UCSD-AML1 (cell line): ENCODE results near the gene AADACL4.
"Not testable (repeated sequence)": the region's sequence is repeated elsewhere in the genome, so short reads cannot be mapped to it uniquely, and the experiment has no call there.

Experiments used
- DNase-seq: peaks from one replicate; lab custom pipeline; 2025; ENCODE audit not compliant: unreplicated experiment; lab: John Stamatoyannopoulos, UW

AADACL4 gene

DNA sequence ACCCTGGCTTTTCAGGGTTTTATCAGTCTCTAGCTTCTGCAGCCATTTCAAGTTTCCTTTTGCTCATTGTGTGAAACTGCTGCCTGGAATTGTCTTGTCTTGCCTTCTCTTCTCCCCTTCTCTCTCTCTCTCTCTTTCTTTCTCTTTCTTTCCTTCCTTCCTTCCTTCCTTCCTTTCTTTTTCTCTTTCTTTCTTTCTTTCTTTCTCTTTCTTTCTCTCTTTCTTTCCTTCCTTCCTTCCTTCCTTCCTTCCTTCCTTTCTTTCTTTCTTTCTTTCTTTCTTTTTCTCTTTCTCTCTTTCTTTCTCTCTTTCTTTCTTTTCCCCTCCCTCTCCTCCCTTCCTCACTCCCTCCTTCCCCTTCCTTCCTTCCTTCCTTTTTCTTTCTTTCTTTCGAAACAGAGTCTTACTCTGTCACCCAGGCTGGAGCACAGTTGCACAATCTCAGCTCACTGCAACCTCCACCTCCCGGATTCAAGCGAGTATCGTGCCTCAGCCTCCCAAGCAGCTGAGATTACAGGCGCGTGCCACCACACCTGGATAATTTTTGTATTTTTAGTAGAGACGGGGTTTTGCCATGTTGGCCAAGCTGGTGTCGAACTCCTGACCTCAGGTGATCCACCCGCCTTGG is 14.1 kb downstream of the AADACL4 start:
- not testable (repeated sequence) for DNase-seq

DNA sequence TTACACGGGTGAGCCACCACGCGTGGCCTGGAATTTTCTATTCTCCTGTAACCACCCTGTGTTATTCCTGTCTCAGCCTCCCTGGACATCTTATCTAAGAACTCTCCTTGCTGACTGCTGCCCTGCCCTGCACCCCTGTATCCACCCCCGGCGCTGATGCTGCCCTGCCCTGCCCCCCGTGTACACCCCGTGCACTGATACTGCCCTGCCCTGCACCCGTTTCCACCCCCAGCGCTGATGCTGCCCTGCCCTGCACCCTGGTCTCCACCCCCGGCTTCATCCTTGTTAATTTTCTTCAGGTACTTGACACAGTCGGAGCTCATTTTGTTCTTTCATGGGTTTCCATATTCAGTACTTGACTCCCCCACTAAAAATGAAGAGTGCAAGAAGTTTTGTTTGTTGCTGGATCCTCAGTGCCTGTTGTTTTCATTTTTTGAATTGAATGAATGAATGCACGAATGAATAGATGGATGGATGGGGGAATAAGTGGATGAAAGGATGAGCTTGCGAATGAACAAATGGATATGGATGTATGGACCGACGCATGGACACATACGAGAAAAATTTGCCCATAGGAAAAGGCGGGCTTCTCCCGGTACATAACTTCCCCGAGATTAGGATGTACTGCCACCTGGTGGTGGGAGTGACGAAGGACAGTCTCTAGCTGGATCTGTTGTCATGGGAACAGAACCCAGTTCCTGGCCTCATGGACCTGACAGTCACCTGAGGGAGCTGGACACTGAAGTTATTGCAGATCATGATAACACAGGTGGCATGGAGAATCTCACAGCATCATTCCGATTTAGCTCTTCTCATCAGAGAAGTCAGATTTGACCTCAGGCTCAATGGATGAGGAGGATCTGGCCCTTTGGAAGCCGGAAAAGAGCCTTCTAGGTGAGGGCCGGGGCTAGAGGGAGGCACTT is 14.9 kb downstream of the AADACL4 start:
- peak; percentile 51 for DNase-seq

DNA sequence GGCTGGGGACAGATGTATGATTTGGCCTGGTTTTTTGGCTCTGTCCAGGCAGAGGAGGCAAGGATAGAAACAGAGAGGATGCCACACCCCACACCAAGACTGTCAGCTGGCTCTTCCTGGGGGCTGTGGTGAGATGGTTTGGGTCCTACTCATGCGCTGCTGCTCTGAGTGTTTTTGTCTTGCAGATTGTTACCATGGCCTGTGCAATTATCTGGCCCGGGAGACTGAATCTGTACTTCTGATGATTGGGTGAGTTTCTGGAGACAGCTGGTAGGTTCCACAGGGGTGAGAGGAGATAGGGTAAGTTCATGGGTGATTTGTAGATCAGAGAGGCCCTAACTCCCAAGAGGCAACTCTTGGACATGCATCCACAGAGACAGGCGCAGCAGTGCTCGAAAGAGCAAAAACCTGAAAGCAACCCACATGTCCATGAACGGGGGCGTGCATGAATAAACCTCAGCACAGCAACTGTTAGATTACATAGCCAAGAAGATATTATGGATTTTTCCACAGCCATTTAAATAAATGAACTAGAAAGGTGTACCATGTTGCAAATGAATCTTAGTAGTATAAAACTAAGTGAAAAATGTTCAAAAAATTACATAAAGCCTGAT is 17.8 kb downstream of the AADACL4 start:
- DNase-seq = no peak

DNA sequence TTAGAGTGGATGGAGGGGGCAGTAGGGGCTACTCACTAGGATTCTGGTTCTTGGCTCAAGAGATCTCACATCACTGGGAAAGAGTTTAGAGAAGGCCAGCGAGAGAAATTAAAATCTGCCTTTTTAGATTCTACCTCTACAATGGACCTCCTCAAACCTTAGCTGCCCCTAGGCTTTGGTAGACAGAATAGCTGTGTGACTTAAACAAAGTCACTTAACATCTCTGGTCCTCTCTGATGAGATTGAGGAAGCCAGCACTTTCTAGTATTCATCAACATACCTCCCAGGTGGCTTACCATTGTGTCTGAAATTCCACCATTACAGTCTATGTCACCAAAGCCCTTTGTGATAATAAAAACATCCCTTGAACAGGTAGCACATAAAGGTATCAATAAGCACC is 18.7 kb downstream of the AADACL4 start:
- DNase-seq = no peak

DNA sequence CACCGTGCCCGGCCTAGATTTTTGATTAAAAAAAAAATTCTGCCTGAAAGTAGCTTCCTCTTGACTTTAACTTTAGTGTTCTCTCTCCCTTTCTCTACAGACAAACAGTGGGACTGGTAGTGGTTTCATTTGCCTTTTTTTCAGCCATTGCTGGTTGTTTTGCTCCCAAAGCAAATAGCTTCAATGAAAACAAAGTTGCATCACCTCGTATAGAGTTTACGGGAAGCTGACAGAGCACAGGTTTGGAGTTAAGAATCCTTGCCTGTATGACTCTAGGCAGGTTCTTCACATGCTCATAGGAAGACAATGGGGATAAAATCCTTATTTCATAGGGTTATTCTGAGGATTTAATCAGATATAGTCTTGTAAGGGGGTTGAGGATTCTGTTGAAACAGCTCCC is 21.6 kb downstream of the AADACL4 start:
- no peak for DNase-seq

DNA sequence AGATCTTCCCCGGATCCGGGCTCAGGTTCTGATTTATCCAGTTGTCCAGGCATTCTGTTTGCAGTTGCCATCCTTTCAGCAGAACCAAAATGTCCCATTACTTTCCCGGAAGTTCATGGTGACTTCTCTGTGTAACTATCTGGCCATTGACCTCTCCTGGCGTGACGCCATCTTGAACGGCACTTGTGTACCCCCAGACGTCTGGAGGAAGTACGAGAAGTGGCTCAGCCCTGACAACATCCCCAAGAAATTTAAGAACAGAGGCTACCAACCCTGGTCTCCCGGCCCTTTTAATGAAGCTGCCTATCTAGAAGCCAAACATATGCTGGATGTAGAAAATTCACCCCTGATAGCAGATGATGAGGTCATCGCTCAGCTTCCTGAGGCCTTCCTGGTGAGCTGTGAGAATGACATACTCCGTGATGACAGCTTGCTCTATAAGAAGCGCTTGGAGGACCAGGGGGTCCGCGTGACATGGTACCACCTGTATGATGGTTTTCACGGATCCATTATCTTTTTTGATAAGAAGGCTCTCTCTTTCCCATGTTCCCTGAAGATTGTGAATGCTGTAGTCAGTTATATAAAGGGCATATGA is 22.4 kb downstream of the AADACL4 start:
- no peak for DNase-seq

DNA sequence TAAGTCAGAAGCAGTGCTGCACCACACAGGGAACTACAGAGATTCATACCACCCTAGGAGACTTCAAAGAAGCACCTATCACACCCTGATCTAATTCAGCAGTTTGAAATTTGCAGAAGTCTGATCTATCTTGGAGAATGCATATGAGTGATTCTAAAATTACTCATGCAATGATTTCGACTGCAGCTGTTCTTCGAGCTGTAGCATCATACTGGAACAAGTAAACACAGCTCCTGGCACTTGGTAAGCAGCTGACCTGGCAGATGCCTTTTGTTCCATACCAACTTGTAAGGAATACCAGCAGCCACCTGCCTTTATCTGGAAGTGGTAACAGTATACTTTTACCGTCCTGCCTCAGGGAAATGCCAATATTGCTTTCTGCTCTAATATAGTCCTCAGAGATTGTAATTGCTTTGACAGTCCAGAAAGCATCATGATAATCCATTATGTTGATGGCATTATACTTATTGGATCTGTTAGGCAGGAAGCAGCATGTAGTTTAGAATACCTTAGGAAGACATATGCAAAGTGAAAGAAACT is 25.7 kb downstream of the AADACL4 start:
- DNase-seq = no peak

DNA sequence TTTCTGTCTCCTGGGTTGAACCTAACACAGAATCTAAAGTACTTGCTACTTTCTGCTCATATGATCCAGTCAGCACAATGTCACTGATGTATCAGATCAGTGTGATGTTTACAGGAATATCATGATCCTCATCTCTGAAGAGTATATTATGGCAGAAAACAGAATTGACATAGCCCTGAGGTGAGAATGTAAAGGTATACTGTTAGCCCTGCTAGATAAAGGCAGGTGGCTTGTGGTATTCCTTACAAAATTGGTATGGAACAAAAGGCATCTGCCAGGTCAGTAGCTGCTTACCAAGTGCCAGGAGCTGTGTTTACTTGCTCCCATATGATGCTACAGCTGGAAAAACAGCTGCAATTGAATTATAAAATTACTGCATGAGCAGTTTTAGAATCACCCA is 30.5 kb downstream of the AADACL4 start:
- DNase-seq = no peak

DNA sequence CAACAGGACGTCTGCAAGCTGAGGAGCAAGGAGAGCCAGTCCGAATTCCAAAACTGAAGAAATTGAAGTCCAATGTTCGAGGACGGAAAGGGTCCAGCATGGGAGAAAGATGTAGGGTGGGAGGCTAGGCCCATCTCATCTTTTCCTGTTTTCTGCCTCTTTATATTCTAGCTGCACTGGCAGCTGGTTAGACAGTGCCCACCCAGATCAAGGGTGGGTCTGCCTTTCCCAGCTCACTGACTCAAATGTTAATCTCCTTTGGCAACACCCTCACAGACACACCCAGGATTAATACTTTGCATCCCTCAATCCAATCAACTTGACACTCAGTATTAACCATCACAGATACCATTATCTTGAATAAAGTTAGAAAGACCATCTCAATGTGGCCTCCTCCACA is 32.2 kb downstream of the AADACL4 start:
- DNase-seq = not testable (repeated sequence)

DNA sequence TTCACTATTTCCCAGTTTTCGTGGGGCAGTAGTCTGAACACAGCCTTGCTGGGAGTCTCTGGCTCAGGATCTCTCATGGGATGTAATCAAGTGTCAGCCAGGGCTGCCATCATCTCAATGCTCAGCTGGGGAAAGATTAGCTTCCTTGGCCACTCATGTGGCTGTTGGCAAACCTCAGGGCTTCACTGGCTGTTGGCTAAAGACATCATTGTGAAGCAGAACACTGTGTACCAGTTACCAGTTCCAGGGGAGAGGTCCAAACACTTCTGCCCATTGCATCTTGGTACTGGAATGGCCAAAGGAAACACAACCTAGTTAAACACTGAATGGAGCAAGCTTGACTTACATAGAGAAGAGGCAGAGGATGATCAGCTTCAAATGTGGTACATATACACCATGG is 33.7 kb downstream of the AADACL4 start:
- no peak for DNase-seq

DNA sequence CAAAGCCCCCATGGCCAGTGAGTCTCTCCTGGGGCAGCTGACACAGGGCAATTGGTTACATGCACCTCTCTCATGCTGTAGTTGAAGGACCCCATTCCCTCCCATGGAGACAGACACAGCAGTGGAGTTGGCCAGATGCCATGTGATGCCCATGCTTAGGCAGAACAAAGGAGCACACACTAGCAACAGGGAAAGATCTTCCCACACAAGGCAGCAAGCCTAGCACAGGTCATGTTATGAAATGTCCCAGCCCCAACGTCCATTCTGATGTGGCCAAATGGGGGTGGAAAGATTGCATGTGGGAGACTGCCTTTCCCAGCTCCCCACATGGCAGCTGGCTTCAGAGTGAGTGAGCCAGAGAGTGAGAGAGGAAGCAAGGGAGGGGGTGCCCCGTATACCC is 34.5 kb downstream of the AADACL4 start:
- no peak for DNase-seq

DNA sequence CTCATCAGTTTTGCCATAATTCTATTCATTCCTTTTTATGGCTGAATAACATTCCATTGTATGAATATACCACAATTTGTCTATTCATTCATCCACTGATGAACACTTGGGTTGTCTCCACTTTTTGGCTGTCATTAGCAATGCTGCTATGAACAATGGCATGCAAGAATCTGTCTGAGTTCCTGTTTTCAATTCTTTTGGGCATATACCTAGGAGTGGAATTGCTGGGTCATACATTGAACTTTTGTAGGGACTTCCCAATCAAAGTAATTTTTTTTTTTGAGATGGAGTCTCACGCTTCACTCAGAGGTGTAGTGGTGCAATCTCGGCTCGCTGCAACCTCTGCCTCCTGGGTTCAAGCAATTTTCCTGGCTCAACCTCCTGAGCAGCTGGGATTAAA is 34.9 kb downstream of the AADACL4 start:
- DNase-seq = no peak

DNA sequence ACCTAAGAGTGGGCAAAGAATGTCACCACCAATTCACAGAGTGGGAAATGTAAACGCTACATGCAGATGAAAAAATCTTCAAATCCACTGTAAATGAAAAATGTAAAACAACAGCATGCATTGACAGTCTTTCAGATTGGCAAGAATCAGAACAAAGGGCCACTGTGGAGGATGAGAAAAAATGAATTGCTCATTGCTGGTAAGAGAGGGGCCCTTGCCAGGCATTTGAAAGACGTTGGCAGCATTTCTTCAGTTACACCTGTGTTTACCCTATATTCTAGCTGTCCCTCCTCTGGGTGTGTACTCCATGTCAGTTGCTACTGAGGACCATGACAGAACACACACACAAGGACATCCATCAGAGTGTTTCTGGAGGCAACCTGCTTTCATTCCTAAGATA is 46.3 kb downstream of the AADACL4 start:
- DNase-seq = no peak

DNA sequence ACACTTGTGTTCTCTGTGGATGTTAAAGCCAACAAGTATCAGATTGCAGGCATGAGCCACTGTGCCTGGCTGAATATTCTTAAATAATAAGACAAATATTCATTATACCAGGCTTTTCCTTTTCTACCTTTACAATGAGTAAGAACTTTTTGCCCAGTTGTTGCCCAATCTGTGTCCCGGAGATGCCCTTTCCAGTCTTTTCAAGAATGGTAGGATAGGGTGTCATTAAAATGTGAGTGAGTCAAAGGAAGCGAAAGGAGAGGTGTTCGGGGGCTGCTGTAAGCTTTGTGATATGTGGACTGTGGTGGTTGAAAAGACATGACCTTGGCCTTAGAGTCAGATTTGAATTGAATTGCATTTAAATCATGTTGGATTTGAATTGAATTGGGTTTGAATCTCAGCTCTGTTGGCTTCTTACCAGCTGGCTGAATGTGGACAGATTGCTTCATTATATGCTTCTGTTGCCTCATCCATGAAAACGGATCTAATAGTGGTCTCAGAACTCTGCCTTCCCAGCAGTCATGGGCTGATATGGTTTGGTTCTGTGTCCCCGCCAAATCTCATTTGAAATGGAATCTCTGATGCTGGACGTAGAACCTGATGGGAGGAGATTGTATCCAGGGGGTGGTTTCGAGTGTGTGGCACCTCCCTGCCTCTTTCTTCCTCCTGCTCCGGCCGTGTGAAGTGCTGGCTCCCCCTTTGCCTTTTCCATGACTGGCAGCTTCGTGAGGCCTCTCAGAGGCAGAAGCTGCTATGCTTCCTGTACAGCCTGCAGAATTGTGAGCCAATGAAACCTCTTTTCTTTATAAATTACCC is 49.3 kb downstream of the AADACL4 start:
- no peak for DNase-seq

DNA sequence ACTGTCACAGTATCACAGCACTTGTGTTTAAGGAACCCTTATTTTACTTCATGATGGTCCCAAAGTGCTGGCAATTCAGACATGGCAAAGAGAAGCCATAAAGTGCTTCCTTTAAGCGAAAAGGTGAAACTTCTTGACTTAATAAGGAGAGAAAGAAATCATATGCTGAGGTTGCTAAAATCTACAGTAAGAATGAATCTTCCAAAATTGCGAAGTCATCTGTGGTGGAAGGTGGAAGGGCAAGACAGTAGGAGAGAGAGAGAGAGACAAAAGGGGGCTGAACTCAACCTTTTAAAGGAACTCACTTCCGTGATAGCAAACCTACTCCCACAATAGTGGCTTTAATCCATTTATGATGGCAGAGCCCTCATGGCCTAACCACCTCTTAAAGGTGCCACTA is 52.8 kb downstream of the AADACL4 start:
- DNase-seq = no peak

DNA sequence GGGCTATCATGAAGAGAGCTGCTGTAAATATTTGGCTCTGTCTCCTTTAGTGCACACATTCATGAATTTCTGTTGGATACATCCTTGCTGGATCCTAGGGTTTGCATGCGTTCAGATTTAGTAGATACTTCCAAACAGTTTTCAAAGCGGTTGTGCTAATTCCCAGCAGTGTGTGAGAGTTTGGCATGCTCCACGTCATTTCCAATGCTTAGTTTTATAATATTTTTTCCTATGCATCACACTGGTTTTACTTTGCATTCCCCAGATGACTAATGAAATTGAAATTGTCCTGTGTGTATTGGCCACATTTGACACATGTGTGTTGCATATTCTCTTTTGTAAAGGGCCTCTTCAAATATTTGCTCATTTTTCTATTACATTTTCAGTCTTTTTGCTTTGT is 53.5 kb downstream of the AADACL4 start:
- no peak for DNase-seq

DNA sequence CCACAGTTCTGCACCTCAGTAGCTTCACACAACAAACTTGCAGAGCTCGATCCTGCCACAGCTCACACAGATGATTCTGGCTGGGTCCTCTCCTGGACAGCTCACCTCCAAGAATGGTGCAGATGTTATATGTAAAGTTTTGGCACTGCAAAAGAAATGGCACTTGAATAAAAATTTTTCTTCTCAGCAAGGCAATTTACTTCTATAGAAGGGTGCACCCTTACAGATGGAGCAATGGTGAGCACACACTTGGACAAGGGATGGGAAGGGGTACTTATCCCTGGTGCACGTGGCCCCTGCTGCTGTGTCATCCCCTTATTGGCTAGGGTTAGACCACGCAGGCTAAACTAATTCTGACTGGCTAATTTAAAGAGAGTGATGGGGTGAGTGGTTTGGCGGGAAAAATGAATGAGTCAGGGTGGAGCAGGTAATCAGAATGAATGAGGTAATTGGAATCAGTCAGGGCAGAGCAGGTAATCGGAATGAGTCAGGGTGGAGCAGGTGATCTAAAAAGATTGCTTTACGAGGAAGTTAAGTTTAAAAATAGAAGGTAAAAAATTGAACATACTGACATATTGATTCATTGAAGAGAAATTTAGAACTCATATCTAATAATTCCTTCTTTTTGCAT is 60.1 kb downstream of the AADACL4 start:
- no peak for DNase-seq

DNA sequence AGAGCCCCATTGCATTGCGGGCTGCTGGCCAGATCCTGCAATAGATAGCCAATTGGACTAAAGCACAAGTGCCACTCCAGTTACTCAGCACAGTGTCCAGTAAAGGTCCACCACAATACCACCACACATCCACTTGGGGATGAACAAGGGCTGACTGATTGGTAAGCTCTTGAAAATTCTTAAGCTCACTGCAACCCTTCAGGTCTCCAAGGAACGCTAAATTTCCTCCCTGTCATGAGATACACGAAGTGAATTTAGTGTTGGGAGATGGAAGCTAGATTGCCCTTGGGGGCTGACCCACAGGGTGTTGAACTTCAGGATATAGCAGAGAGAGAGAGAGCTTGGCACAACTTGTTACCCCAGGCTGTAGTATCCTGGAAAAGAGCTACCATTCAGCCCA is 62.2 kb downstream of the AADACL4 start:
- DNase-seq = no peak

DNA sequence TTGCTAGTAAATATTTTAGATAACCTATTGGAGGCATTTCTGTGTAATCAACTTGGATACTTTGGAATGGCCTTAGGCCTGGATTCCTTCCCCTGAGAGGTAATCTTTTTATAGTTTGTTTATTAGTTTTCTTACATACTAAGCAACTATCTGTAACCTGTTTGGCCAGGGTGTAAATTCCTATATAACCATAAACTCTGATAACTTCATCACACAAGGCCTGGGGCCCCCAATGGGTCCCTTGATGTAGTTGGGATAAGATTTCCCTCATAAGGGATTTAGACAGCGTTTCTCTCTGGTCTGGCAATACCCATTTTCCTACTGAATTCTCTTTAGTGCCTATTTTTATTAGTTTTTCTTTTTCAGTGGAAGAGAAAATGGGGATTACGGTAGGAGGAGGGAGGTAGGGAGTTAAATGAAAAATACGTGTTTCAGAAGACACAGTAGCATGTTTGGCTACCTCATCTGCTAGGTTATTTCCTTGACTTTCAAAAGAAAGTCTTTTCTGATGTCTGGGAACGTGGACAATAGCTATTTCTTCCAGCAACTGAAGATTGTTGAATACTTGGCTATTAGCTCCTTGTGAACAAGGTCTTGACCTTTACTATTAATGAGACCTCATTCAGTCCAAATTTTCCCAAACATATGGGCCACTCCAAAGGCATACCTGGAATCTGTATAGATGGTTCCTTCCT is 64.7 kb downstream of the AADACL4 start:
- no peak for DNase-seq

DNA sequence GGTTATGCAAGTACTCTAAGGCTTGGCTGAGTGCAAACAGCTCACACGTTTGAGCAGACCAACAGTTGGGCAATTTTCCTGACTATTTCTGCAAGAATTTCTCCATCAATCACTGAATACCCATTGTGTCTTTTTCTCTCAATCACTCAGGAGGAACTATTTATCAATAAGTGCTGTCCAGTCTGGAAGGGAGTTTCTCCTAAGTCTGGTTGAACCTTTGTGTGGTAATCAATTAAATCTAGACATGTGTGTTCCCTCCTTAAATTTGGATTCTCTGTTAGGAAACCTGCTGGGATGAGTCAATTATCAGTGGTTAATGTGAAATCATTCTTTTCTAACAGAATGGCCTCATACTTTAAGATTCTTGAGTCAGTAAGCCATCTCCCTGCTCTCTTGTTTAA is 65.2 kb downstream of the AADACL4 start:
- DNase-seq = no peak
